H54 (cell line): Measurements from ENCODE around the gene ADAM30.

ENCODE experiments used
- DNase-seq: peaks from one replicate; pipeline ENCODE4 v3.0.0; 2011; ENCODE audit warnings: low spot score, mixed read lengths; ENCODE audit not compliant: insufficient read length
- FAIRE-seq: peaks from 3 replicates; lab custom pipeline; 2011; peaks lifted over from hg19 to GRCh38; lab: Jason Lieb, UNC
- POLR2A ChIP-seq: IDR thresholded peaks from 2 replicates; pipeline ENCODE4 v1.6.1; 2011; ENCODE audit warnings: low read depth, mild to moderate bottlenecking, low read length

ADAM30 gene

DNA sequence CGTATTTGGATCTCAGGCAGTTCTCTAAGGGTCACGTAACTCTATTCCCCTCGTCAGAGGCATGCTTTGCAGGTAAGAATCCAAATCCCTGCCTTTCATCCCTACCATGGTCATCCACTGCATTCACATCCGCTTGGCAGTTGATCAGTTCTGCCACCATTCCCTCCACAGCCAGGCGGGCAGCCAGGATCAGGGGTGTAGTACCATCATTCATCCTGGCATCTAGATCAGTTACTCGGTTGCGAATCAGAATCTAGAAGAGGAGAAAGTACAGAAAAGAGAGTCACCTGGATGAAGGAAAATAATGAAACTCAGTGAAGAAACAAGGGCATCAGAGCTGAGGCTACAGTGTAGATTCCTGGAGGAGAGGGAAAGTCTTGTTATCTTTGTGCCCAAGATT lies 22.0 kb upstream of the ADAM30 start:
- DNase-seq (no peak), FAIRE-seq (no peak)
- TF ChIP-seq POLR2A = no peak

DNA sequence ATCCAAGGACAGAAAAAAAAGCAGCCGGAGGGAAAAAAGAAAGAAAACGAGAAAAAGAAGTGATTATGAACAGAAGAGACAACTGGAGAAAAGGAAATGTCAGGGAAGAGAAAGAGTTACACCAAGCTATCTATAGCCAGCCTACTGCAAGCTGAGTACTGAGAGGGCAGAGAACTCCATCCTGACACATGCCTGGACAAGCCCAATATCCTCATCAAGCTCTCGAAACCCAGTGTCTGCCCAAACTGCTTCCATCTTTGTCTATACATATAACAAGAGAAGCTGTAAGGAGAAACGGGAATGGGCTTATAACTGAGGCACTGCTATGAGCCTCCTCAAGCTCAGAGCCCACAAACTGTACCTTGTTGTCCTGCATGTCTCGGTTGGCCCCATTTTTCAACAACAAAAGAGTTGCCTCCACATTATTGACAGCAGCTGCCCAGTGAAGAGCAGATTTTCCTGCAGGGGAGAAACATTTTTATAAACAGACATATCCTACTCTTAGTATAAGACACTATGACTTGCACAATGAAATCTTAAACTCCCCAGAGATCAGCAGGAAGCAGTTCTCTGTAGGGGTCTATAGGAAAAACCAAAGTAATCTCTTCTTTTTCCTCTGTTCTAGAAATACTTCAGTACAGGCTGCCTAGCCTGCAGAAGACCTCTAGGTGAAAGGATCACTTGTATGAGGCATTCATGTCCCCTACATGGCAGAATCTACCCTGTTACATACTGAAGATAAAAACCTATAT lies 21.2 kb upstream of the ADAM30 start:
- DNase-seq = no peak
- FAIRE-seq = no peak
- TF ChIP-seq POLR2A = no peak

DNA sequence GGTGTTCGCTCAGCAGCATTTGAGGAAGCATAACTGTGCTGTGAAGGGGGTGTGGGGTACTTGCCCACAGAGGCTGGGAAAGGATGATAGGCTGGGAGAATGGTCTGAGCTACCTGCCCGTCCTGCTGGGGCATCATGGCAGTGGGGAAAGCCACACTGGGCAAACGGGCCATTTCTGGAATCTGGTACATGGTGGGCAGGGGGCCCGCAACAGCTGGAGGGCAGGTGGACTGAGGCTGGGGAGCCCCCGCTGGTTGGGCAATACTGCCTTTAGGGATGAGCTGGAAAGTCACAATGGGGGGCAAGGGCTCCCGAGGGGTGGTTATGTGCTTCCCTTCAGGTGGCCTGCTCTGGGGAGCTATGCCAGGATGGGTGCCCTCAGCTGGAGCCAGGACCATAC lies 19.2 kb upstream of the ADAM30 start:
- DNase-seq (no peak), FAIRE-seq (no peak)
- no peak for TF ChIP-seq POLR2A

DNA sequence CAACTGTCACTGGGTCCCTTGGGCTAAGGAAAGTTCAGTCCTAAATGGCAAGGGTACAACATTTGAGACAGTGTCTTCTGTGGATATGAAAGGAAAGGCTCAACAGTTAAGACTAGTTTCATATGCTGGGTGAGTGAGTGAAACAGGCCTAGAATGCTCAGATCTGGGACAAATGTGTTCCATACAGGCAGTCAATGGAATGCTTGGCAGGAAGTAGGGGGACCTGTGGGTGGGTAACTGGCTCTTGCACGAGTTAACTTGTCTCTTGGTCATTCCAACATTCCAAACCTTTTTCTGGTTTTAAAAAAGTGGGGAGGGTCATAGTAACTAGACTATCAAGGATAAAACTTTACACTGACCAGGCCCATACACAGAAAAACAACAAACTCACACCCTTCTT lies 17.8 kb upstream of the ADAM30 start:
- TF ChIP-seq POLR2A = no peak
- FAIRE-seq (no peak), DNase-seq (no peak)

DNA sequence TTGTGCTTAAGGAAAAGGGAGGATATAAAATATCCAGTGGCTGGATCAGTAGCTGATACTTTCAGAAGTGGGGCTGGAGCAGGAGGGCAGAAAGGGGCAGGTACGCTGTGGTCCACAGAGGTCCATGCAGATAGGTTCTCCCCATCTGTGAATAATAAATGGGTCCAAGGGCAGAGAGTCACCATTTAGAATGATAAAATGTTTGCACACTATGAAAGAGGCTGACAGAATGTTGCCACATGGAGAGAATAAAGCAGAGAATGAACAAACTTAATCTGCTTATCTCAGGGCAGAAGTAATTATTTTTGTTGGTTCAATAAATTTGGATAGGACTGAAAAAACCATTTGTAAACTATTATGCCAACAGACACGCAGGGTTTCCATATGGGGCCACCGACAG lies 16.6 kb upstream of the ADAM30 start:
- TF ChIP-seq POLR2A = no peak
- FAIRE-seq (no peak), DNase-seq (no peak)

DNA sequence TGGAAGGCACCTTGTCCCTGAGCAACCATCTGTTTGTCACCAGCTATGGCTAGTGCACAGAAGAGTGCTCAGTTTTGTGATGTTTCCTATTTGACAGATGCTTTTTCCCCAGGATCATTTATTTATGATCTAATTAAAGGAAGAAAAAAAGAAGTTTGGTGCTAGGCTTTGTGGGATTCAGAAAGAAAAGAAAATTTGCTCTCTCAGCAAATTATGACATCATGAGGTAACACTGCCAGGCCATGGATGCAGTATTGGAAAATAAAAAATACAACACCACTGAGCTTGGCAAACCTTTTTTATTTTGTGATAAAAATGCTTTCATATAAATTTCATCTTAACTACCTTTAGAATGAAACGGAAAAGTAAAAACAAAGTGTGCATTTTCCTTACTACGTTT lies 15.5 kb upstream of the ADAM30 start:
- DNase-seq (no peak), FAIRE-seq (no peak)
- no peak for TF ChIP-seq POLR2A

DNA sequence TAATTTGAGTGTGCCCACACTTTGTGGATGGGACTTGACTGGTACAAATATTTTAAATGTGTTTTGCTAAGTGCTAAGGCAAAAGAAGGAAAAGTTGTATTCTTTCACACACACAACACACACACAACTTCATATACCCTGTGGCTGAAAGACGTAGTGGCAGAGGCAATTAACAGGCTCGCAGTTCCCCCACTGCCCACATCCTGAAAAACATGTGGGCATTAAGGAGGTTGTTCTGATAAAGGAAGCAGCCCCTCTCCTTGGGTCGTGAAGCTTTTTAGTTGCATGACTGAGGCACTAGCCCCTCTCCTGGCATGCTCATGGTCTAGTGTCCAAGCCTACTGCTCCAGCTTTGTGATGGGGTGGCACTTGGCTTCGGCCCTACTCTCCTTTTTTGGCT lies 14.3 kb upstream of the ADAM30 start:
- no peak for TF ChIP-seq POLR2A
- FAIRE-seq = no peak
- no peak for DNase-seq

DNA sequence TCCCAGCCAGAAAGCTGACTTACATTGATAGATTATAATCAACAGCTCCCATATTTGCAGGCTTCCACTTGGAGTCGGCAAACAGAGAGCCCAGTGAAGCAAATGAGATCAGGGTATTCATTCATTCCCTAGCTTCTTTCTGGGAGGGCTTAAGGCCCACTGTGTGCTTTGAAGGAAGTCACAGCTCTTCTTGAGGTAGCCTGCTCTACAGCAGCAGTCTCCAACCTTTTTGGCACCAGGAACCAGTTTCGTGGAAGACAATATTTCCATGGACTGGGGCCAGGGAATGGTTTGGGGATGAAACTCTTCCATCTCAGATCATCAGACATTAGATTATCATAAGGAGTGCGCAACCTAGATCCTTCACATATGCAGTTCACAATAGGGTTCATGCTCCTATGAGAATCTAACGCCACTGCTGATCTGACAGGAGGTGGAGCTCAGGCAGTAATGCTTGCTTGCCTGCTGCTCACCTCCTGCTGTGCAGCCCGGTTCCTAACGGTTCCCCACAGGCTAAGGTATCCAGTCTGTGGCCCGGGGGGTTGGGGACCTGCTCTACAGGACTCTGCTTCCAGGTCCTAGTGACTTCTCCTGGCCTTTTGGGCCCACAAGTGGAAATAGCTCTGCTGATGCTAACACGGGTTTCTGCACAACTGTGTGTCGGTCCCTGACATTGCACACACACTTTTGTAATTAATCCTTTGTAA lies 13.7 kb upstream of the ADAM30 start:
- FAIRE-seq = no peak

DNA sequence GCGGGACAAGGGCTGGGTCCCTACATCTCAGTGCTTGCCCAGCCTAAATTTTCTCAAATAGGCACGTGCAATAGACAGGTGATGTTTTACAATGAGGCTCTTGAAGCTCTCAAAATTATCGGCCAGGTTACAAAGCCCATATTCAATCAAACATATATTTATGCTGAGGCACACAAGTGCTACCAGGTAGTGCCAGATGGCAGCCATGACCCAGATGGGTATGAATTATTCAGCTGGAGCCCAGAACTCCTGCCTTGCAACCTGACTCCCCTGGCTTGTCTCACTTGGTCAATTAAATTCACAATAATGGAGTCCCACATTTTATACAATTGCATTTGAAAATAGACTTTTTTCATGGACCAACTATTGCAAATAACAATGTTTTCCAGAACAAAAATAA lies 12.3 kb upstream of the ADAM30 start:
- DNase-seq = no peak
- no peak for TF ChIP-seq POLR2A
- no peak for FAIRE-seq

More for the DNA sequence above, 13.7 kb upstream of the ADAM30 start:
- DNase-seq = no peak
- TF ChIP-seq POLR2A = no peak

DNA sequence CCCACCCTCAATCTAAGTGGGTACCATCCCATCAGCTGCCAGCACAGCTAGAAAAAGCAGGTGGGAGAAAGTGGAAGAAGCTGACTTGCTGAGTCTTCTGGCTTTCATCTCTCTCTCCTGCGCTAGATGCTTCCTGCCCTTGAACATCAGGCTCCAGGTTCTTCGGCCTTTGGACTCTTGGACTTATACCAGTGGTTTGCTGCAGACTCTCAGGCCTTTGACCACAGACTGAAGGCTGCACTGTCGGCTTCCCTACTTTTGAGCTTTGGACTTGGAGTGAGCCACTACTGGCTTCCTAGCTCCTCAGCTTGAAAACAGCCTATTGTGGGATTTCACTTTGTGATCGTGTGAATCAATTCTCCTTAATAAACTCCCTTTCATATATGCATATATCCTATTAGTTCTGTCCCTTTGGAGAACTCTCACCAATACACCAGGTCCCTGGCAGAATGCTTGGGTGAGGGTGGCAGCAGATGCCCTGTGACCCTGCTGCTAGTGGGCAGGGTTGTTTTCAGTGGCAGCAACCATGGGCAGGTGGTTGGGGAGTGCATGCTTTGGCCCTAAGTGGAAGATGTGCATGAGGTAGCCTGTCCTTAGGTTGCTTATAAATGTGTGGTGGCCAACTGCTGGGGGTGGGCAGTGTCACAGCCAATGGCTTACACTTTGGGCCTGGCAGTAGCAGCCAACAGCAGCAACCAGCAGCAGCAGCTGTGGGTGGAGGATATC lies 10.8 kb upstream of the ADAM30 start:
- FAIRE-seq (no peak), DNase-seq (no peak)
- TF ChIP-seq POLR2A = no peak

DNA sequence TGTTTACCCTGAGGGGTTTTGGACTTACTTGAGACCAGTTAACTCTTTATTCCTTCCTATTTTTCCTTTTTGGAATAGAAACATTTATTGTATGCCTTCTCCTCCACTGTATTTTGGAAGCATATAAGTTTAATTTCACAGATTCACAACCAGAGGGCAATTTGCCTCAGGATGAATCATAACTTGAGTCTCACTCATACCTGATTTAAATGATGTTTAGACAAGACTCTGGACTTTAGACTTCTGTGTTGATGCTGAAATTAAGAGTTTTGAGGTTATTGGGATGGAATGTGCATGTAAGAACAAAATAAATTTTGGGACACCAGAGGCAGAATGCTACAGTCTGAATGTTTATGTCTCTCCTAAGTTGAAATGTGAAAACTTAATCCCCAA lies 7.1 kb upstream of the ADAM30 start:
- DNase-seq (no peak), FAIRE-seq (no peak)
- no peak for TF ChIP-seq POLR2A

DNA sequence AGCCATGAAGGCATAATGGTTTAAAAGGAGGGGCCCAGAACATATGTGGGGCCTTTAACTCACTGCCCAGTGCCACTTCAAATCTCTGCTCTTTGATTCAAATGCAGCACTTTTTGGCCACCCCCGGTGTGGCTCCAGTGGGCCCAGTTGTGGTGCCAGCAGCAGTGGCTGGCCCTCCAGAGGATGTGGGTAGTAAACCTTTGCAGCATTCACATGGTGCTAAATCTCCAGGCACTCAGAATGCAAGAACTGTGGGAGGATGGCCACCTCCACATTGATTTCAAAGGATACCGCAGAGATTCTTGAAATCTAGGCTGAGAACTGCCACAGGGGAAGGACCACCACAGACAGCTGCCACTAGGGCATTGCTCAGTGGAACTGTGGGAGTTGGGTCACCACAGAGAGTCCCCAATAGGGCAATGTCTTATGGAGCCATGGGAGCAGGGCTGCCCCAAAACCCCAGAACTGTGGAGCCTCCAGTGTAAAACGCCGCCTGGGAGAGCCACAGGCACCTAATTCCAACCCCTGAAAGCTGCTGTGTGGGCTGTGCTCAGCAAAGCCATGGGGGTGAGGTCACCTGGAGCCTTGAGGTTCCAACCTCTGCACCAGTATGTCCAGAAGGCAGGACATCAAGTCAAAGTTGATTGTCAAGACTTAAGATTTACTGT lies 6.6 kb upstream of the ADAM30 start:
- DNase-seq (no peak), FAIRE-seq (no peak)
- no peak for TF ChIP-seq POLR2A

DNA sequence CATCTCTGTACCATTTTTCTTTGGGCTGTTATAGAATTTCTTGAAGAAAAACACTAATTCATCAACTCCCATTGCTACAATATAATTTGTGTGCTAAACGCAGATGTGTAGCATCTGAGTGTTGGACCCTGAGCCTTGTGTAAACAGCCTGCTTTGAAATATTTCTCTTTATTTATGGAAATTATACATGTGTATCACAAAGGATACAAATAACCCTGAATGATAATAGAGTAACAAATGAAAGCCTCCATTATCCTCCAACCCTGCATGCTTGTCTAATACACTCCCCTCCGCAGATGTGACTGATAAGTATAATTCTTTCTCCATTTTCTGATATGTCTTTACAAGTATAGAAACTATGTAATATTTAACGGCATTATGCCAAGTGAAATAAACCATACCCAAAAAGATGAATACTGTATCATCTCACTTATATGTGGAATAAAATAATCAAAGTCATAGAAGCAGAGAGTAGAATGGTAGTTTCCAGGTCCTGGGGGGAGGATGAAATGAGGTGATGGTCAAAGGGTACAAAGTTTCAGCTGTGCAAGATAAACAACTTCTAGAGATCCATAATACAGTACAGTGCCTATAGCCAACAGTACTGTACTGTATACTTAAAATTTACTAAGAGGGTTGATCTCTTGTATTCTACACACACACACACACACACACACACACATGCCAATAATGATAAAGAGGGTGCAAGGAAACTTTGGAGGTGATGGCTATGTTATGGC lies 2.8 kb upstream of the ADAM30 start:
- DNase-seq (no peak), FAIRE-seq (no peak)
- no peak for TF ChIP-seq POLR2A
